ENCODE measurements around the gene SAMHD1.

Gene SAMHD1

DNA sequence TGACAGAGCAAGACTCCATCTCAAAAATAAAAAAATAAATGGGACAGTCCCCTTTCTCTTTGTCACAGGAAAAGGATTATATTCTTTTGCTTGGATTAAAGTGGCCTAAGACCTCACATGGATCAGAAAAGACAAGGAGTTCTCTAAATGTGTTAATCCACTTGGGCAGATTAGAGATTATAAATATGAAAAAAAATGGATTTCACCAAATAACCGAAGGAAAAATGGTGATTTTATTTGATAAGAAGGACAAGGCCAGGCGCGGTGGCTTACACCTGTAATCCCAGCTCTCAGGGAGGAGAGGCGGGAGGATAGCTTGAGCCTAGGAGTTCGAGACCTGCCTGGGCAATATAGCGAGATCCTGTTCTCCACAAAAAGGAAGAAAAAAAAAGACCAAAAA, 21.8 kb downstream of the SAMHD1 start:
- DNase-seq (ENCODE audit: extremely low read depth, low read depth): no peak
- TF ChIP-seq, protein P1, sequence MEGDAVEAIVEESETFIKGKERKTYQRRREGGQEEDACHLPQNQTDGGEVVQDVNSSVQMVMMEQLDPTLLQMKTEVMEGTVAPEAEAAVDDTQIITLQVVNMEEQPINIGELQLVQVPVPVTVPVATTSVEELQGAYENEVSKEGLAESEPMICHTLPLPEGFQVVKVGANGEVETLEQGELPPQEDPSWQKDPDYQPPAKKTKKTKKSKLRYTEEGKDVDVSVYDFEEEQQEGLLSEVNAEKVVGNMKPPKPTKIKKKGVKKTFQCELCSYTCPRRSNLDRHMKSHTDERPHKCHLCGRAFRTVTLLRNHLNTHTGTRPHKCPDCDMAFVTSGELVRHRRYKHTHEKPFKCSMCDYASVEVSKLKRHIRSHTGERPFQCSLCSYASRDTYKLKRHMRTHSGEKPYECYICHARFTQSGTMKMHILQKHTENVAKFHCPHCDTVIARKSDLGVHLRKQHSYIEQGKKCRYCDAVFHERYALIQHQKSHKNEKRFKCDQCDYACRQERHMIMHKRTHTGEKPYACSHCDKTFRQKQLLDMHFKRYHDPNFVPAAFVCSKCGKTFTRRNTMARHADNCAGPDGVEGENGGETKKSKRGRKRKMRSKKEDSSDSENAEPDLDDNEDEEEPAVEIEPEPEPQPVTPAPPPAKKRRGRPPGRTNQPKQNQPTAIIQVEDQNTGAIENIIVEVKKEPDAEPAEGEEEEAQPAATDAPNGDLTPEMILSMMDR (IDR thresholded peaks at IDR 0.05; ENCODE audit: low read depth, low read length): no peak

DNA sequence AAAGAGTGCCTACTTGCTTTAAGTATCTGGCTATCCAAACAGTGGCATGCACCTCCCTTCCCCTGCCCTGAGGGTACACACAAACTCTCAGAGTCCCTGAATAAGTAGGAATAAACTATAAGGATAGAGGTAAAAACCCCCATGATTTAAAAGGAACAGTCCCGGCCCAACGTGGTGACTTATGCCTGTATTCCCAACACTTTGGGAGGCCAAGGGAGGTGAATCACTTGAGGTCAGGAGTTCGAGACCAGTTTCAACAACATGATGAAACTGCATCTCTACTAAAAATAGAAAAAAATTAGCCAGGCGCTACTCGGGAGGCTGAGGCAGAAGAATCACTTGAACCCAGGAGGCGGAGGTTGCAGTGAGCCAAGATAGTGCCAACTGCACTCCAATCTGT, 22.2 kb downstream of the SAMHD1 start:
- no peak for DNase-seq (ENCODE audit: extremely low read depth, low read depth)
- TF ChIP-seq, protein P1 (IDR thresholded peaks at IDR 0.05; ENCODE audit: low read depth, low read length): no peak

DNA sequence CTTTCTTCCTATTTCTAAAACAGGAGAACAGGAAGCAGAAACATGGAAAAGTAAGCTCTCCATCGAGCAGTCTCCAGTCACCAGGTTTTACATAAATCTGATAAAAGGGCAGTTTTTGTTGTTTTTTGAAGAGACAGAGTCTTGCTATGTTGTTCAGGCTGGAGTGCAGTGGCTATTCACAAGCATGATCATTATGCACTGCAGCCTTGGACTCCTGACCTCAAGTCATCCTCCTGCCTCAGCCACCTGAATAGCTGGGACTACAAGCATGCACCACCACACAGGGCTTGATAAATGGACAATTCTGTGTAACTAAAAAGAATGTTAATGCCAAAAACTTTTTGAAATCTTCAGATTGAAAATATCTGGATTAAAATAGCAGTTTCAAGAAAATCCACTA, 23.8 kb downstream of the SAMHD1 start:
- DNase-seq (ENCODE audit: extremely low read depth, low read depth): no peak

DNA sequence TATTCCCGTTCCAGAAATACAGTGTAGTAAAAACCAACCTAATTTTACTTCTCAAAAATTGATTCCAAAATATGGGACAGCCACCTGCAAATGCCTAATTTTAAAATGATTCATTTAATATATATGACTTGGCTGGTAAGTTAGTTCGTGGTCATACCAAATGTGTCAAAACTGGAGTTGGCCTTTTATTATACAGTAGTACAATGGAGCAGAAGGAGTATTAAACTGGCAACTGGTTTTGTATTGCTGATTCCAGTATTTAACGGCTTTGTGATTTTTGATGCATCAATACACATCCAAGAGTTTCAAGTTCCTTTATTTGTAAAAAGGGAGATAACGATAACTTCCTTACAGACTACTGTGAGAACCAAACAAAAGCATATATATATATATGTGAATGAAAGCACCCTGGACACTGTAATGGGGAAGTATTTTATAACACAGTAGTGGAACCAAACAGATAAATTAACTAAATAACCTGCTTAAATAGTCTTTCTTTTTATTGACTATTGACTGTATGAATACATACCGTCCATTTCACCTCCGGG, 24.8 kb downstream of the SAMHD1 start:
- TF ChIP-seq, protein P1 (IDR thresholded peaks at IDR 0.05; ENCODE audit: low read depth, low read length): no peak
- no peak for DNase-seq (ENCODE audit: extremely low read depth, low read depth)

More for the DNA sequence above, 23.8 kb downstream of the SAMHD1 start:
- TF ChIP-seq, protein P1 (IDR thresholded peaks at IDR 0.05; ENCODE audit: low read depth, low read length): no peak

DNA sequence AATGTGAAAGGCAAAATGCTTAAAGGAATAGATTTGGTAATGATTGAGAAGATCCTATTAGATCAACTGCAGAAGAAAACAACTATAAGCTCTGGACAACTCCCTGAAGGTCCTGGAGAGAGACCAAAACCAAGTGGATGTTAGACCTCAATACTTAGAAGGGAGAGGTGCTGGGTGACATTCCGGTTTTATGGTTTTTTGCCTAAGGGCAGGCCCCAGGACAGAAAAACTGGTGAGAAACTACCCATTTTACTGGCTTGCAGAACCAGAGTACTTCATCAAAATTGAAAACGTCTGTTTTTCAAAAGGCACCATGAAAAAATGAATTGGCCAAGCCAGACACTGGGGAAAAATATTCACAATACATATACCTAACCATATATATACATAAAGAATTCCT, 26.3 kb downstream of the SAMHD1 start:
- TF ChIP-seq, protein P1 (IDR thresholded peaks at IDR 0.05; ENCODE audit: low read depth, low read length): no peak
- no peak for DNase-seq (ENCODE audit: extremely low read depth, low read depth)

GRCh38 chr20:36924167-36925045, 27.1 kb downstream of the SAMHD1 start:
- TF ChIP-seq, protein P1 (IDR thresholded peaks at IDR 0.05; ENCODE audit: low read depth, low read length): no peak
- no peak for DNase-seq (ENCODE audit: extremely low read depth, low read depth)

- TF ChIP-seq, protein P1 (IDR thresholded peaks at IDR 0.05; ENCODE audit: low read depth, low read length): no peak
- no peak for DNase-seq (ENCODE audit: extremely low read depth, low read depth)
Measured at GRCh38 chr20:36920334-36920730, 31.2 kb downstream of the SAMHD1 start.
